PFSK-1 (cell line): Measurements from ENCODE around the gene DNAJB1.

Experiments
- FOXP2 ChIP-seq: optimal IDR thresholded peaks from 2 replicates; pipeline ENCODE3; 2011; ENCODE audit warnings: borderline replicate concordance, control low read depth, inconsistent platforms; ENCODE audit not compliant: insufficient read depth; ENCODE audit errors: extremely low read length, extremely low read depth
- POLR2AphosphoS5 ChIP-seq: IDR thresholded peaks from 2 replicates; pipeline ENCODE4 v1.6.1; 2012; ENCODE audit warnings: low read depth, mild to moderate bottlenecking, control low read depth, low read length, moderate library complexity
- REST ChIP-seq, 2 experiments: IDR thresholded peaks; 2 replicates each; pipeline versions ENCODE4 v1.6.1 to v1.8.0; 2011 to 2012; ENCODE audit warnings: low read depth in 2 of 2, low read length in 2 of 2, control low read depth in 1 of 2, inconsistent platforms in 1 of 2, mild to moderate bottlenecking in 1 of 2, moderate library complexity in 1 of 2; ENCODE audit not compliant: insufficient read depth in 1 of 2
- SIN3A ChIP-seq: IDR thresholded peaks from 2 replicates; pipeline ENCODE4 v1.6.1; 2012; ENCODE audit warnings: mild to moderate bottlenecking, low read length, moderate library complexity, borderline replicate concordance; ENCODE audit not compliant: insufficient read depth
- TAF1 ChIP-seq: IDR thresholded peaks from 2 replicates; pipeline ENCODE4 v1.6.1; 2012; ENCODE audit warnings: low read length, control low read depth, borderline replicate concordance; ENCODE audit not compliant: insufficient read depth

Gene DNAJB1

GRCh38 chr19:14545716-14546082 is 27.5 kb upstream of the DNAJB1 start:
- TF ChIP-seq TAF1 (no peak), FOXP2 (no peak), POLR2AphosphoS5 (no peak), SIN3A (no peak), REST (IDR thresholded peaks at IDR 0.05; ENCODE audit: insufficient read depth in 1 of 2, low read depth in 2 of 2, low read length in 2 of 2) (no peak)

GRCh38 chr19:14544977-14545715 is 26.9 kb upstream of the DNAJB1 start:
- TF ChIP-seq FOXP2, result no peak
- no peak for TF ChIP-seq SIN3A
- TF ChIP-seq REST (IDR thresholded peaks at IDR 0.05; ENCODE audit: insufficient read depth in 1 of 2, low read depth in 2 of 2, low read length in 2 of 2), result no peak
- no peak for TF ChIP-seq TAF1
- no peak for TF ChIP-seq POLR2AphosphoS5

GRCh38 chr19:14544047-14544446 is 25.9 kb upstream of the DNAJB1 start:
- TF ChIP-seq POLR2AphosphoS5 (no peak), FOXP2 (no peak), TAF1 (no peak), REST (IDR thresholded peaks at IDR 0.05; ENCODE audit: insufficient read depth in 1 of 2, low read depth in 2 of 2, low read length in 2 of 2) (no peak), SIN3A (no peak)

GRCh38 chr19:14542711-14543328 is 24.6 kb upstream of the DNAJB1 start:
- TF ChIP-seq REST (IDR thresholded peaks at IDR 0.05; ENCODE audit: insufficient read depth in 1 of 2, low read depth in 2 of 2, low read length in 2 of 2), result no peak
- no peak for TF ChIP-seq FOXP2
- no peak for TF ChIP-seq POLR2AphosphoS5
- no peak for TF ChIP-seq SIN3A
